GM21619 (cell line): ENCODE measurements around the gene PPP1R9A.

Source experiments
- ATAC-seq: cut with Tn5 transposase; IDR thresholded peaks from one replicate; pipeline ENCODE4 v1.9.1; 2021; ENCODE audit not compliant: unreplicated experiment

PPP1R9A gene

DNA sequence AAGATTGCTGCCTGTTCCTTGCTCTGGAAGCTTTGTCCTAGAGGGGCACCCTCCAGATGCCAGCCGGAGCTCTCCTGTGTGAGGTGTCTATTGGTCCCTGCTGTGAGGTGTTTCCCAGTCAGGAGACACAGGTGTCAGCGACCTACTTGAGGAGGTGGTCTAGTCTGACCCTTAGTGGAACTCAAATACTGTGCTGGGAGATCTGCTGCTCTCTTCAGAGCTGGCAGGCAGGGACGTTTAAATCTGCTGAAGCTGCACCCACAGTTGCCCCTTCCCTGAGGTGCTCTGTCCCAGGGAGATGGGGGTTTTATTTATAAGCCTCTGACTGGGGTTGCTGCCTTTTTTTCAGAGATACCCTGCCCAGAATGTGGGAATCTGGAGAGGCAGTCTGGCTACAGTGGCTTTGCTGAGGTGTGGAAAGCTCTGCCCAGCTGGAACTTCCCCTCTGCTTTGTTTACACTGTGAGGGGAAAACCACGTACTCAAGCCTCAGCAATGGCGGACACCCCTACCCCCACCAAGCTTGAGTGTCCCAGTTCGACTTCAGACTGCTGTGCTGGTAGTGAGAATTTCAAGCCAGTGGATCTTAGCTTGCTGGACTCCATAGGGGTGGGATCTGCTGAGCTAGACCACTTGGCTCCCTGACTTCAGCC lies 119.2 kb downstream of the PPP1R9A start:
- ATAC-seq = no peak

DNA sequence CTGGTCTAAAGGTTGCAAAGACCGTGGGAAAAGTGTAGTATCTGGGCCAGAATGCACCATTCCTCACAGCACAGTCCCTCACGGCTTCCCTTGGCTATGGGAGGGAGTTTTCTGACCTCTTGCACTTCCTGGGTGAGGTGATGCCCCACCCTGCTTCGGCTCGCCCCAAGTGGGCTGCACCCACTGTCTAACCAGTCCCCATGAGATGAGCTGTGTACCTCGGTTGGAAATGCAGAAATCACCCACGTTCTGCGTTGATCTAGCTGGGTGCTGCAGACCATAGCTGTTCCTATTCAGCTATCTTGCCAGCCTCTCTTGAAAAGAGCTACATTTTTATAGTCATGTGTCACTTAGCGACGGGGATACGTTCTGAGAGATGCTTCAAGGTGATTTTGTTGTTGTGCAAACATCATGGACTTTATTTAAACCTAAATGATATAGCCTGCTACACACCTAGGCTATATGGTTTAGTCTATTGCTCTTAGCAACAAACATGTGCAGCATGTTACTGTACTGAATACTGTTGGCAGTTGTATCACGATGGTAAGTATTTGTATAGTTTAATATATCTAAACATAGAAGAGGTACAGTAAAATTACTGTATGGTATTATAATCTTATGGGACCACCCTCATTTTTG lies 120.0 kb downstream of the PPP1R9A start:
- ATAC-seq = no peak

DNA sequence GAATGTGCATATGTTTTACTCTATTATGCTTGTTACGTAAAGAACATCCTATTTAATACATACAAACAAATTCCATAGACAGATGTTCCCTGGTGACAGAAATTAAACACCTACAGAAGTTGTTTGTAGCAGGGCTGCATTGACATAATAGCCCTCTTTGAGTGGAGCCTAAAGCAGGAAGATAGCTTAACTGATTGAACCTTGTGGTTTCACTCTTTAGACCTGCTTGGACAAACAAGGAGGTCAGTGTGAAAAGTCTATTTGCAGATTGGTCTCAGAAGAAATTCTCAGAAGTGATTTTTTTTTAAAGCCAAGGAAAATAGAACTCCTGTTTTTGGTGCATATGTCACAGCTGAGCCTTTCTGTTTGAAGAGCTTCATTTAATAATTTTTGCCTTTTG lies 121.3 kb downstream of the PPP1R9A start:
- ATAC-seq = no peak

DNA sequence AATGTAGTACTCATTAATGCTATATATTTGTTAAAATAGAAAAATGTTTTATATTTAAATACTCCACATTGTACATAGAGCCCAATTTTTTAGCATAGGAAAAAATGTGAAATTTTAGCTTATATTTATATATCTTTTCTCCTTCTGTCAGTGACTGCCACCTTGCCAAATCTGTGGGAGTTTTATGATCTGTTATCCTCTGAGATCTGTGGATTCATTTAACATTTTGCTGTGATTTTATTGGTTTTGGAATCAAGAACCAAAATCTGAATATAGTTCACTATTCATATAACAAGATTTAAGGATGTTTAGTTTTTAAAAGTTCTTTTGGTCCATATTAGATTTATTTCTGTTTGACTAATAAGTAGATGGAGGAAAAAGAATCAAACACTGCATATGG lies 127.9 kb downstream of the PPP1R9A start:
- ATAC-seq = no peak

DNA sequence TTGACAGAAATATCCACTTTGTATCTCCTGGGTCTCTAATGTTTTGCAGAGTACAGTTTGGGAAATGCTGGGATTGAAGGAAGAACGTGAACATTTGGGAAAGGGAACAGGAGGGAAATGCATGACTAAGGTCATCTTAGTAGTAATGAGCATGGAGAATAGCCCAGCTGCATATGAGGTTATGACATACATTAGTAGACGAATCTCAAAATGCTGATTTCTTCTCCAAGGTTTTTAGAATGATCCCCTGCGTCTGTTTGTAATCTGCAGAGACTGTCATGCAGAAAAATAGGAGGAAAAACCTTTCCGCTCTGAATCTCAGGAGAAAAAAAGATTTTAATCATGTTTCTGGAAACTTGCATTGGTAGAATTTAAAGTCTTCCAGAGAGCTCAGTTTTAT lies 133.6 kb downstream of the PPP1R9A start:
- ATAC-seq = no peak

DNA sequence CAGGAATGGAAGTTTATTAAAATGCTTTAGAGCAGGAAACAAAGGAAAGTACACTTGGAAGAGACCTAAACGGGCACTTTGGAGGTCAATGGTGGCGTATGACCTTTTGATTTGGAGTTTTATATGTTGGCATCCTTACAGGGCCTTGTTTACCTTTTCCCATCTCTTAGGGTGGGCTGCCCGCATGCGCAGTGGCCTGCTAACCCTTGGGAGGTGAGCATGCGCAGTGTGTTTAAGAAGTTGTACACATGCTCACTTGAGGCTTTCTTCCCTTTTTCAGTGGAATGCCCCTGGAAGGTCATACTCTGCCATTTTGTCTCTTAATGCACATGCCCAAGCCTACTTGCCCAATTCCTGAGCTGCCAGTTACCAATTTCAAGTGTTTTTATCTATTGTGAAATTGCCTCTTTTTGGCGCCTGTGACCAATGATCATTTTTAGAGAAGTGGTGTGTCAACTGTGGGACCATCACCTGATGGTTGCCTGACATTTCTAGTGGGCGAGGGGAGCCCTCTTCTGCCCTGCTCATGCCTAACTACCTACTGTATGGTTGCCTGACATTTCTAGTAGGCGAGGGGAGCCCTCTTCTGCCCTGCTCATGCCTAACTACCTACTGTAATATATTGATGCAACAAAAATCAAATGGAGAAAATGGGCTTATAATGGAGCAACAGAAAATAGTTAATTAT lies 138.0 kb downstream of the PPP1R9A start:
- no peak for ATAC-seq

DNA sequence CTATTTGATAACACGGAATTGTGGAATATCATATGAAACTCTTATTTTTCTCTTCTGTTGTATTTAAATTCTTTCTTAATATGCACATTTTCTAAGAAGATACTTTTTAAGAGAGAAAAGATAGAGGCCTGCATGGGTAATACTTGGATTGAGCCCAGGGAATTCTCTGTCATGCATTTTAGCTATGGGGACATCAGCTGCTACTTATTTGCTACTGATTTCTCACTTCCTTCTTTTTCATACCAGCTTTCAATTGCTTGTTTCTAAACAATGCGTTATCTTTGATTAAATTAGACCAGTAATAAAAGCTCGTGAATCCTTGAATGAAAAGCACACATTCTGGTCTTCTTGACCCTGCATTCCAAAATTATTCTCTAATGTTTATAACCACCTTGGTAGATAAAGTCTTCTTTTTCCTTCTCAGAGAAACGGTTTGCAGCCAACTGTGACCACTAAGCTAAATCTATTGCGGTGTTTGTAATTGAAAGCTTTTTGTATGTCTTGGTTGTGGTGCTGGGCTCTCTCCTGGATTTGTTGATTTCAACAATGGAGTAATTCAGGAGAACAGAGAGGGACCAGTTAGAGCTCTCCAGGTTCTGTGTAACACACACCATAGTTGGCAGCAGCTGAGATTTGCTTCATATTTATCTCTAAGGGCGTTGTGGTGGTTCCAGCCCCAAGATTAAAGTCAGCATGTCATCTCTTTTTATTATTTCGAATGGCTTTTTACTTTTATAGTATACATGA lies 139.3 kb downstream of the PPP1R9A start:
- ATAC-seq = no peak

DNA sequence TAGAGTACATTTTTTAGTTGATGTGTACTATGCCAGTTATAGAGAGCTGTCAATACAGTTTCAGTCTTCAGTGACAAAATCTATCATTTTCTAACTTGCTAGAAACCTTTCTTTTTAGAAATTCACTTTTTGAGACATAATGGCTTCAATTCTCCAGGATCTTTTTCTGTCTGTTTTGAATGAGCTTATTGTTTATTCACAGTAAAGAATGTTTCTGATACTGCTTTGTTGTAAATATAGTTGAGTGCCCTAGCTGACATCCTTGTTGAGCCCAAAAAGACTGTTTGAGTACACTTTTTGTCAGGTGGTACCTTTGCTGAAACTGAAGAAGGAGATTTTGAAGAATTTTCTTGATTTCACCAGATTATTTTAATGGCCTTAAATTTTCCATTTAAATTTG lies 139.9 kb downstream of the PPP1R9A start:
- no peak for ATAC-seq

DNA sequence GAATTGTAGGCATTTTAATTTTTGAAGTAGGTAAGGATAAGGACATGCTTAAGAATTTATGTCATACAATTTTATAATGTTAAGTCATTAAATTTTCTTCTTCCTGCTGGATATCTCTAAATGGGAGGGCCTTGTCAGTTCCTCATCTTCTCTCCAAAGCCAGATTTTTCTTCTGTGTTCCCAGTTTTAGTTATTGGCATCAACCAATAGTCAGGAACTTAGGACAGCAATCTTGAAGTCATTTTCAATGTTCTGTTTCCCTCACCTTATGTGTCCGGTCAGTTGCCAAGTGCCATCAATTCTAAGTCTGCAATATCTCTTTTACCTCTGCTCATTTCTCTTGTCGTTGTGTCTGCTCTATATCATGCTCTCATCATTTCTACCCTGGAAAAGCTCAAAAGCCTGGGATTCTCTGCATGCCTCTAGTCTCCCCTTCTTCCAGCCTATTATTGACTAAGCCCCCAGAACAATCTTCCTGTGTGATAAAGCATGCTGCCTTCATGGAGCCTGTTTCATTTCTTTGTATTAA lies 145.2 kb downstream of the PPP1R9A start:
- no peak for ATAC-seq

DNA sequence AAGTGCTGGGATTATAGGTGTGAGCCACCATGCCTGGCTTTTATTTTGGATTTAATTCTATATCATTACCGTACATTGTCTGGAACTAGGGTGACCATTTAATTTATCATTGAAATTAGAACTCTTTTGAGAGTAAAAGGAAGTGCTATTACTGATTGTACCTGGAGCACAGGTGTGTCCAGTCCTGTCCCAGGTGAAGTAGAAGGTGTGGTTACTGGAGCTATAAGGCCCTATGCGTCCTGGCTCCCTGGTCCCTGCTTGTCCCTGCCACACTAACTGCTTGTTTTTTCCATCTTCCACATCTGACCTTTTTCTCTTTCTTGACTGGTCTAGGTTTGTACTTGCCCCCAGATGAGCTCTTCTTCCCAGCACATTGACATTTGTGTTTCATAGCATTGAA lies 147.0 kb downstream of the PPP1R9A start:
- ATAC-seq = no peak

DNA sequence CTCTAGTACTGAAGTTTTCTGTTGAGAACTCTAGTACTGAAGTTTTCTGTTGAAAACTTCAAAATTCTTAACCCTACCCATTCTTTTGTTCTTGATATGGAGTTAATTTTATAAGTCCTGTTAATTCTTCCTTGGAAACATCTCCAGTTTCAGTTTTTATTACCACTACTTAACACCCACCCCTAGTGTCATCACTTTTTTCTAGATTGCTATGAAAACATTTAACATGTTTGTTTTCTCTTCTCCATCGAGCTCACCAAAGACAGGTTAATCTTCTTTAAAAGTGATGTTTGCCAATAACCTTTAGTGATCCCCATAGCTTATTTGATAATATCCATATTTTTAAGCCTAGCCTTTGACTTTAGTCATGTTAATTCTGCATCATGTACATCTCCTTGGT lies 147.9 kb downstream of the PPP1R9A start:
- no peak for ATAC-seq

DNA sequence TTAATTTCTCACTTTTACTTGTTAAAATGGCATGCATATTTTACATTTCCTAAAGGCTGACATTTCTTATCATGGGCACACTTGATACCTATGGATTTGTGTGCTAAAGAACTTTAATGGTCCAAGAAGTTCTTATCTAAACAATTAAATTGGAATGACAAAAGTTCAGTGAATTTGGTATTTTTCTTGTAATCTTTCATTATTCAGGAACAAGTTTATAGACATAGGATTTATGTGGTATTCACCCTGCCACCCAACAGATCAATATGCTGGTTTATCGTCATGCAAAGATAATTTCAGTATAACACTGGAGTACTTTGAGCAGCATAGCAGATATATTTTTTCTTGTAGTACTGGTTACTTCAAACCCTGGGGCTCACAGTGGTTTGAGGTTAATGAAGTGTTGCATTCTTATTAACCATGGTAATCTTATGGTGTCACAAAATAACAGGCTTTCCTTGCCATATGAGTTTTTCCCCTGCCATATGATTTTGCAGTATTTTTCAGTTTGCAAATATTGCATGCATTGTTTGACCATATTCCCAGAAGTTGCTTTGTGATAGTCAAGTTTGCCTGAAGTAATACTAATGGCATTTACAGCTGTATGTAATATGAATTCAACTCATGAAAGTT lies 148.8 kb downstream of the PPP1R9A start:
- no peak for ATAC-seq

DNA sequence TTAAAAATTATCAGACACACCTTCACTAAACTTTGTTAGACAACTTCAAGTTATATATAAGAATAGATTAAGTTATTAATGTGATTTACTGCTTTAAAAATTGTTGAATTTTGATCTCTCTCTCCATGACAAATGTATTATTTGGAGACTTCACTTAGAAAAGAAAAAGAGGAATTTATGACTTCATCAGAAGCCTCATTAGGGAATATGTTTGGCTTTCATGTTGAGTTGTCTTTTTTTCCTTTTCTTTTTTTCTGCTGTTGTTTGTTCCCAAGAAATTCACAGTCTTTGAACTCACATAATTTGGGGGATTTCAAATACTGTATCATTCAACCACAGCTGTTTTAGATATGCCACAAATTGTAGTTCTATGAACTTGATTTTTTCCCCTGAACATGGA lies 149.5 kb downstream of the PPP1R9A start:
- no peak for ATAC-seq

DNA sequence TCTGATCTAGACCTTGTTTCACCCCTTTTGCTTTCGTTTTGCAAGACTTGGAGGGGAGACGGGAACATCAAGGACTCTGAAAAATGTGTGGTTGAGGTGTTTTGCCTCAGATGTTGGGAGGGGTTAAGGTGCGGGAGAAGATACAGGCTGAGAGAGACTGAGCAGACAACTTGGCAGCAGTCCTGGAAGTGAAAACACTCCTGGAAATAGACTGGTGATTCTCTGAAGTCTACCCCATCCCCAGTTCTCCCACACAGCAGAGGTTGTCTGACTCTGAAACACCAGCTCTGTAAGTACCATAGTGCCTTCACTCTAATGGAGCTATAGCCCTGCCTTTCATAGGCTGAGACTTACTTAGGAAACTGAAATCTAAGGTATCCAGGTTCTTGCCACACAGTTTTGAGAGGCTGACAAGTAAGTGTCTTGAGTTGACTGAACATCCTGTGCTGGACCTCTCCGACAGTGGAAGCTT lies 152.5 kb downstream of the PPP1R9A start:
- ATAC-seq = no peak

DNA sequence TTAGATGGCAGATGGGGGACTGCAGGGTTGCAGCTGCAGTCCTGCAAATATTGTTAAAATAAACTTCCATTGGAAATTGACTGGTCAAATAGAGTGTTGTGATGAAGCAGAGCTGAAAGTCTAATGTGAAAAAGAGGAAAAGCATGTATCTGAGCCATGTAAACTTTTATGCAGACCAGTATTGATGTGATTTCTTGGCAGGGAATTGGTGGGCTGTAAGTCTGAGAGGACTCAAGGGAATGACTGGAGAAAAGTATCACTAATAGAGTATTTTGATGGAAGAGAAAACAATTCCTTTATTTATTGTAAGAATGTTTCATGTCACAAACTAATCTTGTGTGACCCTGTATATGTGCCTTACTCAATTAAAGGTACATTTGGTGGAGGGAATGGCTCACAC lies 155.5 kb downstream of the PPP1R9A start:
- ATAC-seq = no peak

DNA sequence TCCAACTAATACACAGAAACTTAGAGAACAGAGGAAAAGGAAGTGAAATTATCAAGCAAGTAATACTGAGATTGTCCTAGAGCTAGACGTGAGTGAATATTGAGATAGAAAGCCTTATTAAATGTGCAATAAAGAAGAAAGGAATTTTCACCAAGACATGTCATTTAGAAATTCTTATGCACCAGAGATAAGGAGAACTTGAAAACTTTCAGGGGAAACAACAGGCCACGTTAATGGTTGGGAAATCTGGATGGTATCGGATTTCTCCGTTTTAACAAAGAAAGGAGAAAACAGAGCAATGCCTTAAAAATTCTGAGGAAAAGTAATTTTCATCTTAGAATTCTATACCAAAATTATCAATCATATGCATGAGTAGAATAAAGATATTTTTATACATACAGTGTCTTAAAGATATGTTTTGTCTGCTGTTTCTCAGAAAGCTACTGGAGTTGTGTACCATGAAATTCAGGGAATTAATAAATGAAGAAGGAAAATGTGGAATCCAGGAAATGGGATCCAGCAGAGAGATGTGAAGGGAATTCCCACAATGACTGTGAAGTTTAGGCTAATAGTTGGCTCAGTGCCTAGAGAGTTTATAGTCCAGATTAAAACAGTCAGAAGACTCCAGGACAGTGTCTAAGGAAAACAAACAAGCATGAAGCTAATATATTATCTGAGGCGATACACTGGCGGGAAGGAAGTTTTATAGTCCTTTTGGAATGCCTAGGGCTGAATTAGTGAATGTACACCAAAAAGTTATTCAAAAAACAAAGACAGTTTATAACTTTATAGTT lies 159.5 kb downstream of the PPP1R9A start:
- no peak for ATAC-seq

DNA sequence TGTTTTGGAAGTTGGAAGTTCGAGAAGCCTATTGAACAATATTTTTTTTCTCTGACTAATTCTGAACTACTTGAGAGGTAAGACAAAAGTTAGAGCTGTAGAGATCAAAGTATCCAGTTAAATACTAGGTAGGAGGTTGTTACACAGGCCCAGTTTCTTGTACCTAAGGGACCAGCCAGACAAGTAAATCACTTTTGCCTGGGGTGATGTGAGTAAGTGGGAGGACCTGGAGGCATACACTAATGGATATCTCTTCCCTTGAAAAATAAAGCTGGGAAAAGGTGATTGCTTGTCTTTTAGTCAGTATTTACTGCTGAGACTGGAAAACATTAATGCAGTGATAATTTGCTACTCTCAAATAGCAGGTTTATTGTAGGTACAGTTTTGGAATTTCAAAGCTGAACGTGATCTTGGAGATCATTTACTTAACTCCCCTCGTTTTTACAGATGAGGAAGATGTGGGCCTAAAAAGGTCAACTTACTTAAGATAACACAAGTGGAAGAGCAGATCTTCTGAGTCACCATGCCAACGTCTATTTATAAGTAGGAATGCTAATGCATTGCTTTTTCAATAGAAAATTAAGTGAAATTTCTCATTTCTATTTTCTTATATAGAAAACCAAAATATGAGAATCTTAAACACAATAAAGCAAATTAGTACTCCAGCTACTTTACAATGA lies 181.3 kb downstream of the PPP1R9A start:
- no peak for ATAC-seq

DNA sequence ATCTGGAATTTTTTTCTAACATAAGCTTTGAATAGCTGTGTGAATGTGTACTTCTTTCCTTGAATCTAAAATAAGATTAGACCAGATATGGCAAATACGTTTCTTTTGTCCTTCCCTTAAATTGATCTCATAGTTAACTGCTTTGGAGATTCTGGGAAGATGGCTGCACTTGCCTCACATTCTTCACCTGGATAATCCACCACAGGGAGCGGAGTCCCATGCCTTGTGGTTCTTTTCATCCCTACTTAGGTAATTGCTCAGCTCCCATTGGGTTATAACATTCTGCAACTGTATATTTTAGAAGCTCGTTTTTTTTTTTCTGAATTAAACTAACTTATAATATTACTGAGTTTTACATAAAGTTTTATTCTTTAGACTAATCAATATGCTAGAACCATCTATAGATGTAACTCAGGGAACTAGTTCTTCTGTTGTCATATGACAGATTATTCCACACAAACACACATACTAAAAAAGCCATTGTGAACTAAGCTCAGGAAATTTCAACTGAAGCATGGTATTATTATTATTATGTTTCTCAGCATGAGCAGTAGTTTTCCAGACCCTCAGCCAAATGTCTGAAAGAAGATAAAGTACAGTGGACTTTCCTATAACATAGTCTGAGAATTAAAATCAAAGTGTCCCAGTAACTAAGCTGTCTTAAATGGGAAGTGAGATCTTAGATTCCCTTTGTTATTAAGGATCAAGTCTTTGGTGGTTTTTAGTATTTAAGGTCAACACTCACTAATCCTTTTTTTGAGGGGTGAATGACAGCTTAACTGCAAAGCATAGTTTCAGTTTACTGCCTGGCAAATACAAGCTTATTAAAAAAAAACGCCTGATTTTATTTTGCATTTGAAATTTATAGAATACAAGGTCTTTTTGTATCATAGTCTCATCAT lies 182.3 kb downstream of the PPP1R9A start:
- no peak for ATAC-seq

DNA sequence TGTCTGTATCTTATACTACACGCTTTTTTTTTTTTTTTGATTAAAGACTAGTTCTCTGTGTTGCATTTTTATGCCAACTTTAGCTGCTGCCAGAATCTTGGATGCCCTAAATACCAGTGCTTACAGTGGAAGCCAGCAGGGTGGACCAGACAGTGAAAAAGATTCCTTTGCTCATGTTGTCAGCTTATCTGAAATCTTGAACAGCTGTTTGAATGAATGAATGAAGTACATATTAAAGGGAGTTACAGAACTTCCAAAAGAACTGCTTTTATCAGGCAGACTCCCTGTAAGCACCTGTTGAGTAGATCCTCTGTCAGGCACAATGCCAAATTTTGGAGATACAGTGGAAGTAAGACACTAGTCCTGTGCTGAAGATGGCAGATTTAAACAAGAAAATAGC lies 184.9 kb downstream of the PPP1R9A start:
- no peak for ATAC-seq
